Measurements from ENCODE around the gene GOLGA1. TPM values are rescaled to one million over a fixed set of nuclear protein-coding genes. Genes with fewer than 3 reads are reported as not detected.
"Not testable (repeated sequence)": the region's sequence is repeated elsewhere in the genome, so short reads cannot be mapped to it uniquely, and the experiment has no call there.

The GOLGA1 gene
- total RNA-seq, 1 donor from 2014 or later, result 11.0 TPM

DNA sequence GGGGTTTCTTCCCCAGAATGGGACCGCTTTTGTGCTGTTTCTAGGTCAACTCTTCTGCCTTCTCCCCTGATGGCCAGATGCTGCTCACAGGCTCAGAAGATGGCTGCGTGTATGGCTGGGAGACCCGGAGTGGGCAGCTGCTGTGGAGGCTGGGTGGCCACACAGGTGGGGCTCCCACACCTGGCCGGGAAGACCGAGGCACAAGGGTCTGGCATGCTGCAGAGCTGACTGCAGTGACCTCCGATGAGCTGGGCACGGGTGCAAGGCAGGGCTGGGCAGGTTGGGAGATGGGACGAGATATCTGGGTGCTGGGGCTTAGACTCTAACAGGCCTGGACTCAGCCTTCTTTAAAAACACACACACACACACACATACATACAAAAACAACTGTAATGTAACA is 86.7 kb downstream of the GOLGA1 start:
- H3K27me3 ChIP-seq (ENCODE audit: control insufficient read depth in 3 of 3, insufficient read depth in 3 of 3, low read length in 3 of 3), result no peaks in the 10 kb centered on the region
- peaks cover 24 to 27% (median 25%) of the 10 kb centered on the region in 3 donors for H3K36me3 ChIP-seq (ENCODE audit: control insufficient read depth in 3 of 3, insufficient read depth in 3 of 3, low read length in 3 of 3)
- H3K27ac ChIP-seq (ENCODE audit: low read depth, low read length), result no peak overlapping the region
- no peak overlapping the region for H3K9ac ChIP-seq (ENCODE audit: low read depth in 1 of 3, low read length in 3 of 3)
- no peak overlapping the region for H3K4me3 ChIP-seq (ENCODE audit: low read length in 3 of 3)
- no peaks in the 10 kb centered on the region for H3K9me3 ChIP-seq (ENCODE audit: control insufficient read depth in 3 of 3, low read length in 3 of 3)
- peaks cover 28 to 37% (median 35%) of the 10 kb centered on the region in 3 donors for H3K4me1 ChIP-seq (ENCODE audit: control insufficient read depth in 3 of 3, insufficient read depth in 3 of 3, low read length in 3 of 3)

DNA sequence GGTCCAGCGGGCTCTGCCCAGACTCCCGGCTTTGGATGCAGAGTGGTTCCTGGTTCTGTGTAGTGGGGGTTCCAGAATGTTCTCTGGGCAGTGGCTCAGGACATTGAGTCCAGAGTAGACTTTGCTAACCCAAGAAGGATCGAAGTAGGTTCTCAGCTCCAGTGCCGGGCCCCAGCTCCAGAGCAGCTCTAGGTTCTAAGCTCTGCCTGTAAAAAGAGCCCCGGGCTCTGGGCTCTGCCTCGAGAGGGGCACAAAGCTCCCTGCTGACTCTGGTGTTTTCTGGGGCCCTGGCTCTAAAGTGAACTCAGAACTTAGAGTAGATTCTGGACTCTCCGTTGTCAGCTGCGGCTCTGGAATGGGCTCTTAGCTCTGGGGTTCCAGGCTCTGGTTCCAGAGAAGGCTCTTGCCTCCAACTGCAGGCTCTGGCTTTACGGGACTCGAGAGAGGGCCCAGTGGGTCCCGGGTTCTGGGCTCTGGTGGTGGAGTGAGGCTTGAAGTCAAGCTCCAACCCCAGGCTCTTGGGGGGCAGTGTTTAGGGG is 87.2 kb downstream of the GOLGA1 start:
- H3K9me3 ChIP-seq (ENCODE audit: control insufficient read depth in 3 of 3, low read length in 3 of 3), result no peaks in the 10 kb centered on the region
- peak overlapping the region in 1 of 3 donors; percentile 75 for H3K4me3 ChIP-seq (ENCODE audit: low read length in 3 of 3)
- H3K27me3 ChIP-seq (ENCODE audit: control insufficient read depth in 3 of 3, insufficient read depth in 3 of 3, low read length in 3 of 3), result no peaks in the 10 kb centered on the region
- H3K27ac ChIP-seq (ENCODE audit: low read depth, low read length), result no peak overlapping the region
- H3K4me1 ChIP-seq (ENCODE audit: control insufficient read depth in 3 of 3, insufficient read depth in 3 of 3, low read length in 3 of 3), result peaks cover 23 to 32% (median 30%) of the 10 kb centered on the region in 3 donors
- H3K36me3 ChIP-seq (ENCODE audit: control insufficient read depth in 3 of 3, insufficient read depth in 3 of 3, low read length in 3 of 3), result peaks cover 19 to 23% (median 21%) of the 10 kb centered on the region in 3 donors
- peak overlapping the region; percentile 33 to 78 (median 61) for H3K9ac ChIP-seq (ENCODE audit: low read depth in 1 of 3, low read length in 3 of 3)

DNA sequence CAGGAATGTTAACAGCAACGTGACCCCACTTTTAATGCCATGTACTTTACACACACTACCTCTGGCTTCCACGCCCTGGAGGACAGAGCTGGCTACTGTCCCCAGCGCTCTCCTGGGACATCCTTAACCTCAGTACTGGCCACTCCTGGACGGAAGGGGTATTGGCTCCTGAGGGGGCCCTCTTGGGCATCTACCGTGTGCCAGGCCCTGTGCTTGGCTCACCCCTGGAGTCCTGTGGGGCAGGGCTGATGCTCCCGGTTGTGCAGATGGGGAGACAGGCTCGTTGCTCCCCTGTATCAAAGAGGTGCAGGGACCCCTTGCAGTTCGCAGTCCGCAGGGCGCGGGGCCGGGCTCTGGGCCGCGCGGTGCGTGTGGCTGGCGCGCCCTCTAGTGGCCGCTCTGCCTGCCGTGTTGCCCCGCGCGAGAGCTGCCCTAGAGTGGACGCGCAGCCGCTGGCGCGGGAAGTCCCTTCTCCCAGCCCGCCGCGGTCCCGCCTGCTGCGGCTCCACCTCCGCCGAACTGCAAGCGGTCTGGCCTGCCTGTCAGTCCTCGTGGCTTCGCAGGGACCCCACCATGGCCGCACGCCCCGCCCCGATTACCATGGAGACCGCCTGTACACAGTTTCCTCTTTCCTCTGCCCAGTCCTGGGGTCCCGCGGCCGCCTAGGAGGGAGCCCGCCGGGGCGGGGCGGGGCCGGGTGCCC is 87.9 kb downstream of the GOLGA1 start, which contains the start of gene WDR38:
TSS of gene WDR38 (plus strand) at position 632 of the 703 bp plus-strand sequence. CDS start 72 bp downstream, outside the sequence.
- H3K4me3 ChIP-seq (ENCODE audit: low read length in 3 of 3), result peak within 1 kb of the TSS; percentile 57 to 78 (median 75)
- H3K9me3 ChIP-seq (ENCODE audit: control insufficient read depth in 3 of 3, low read length in 3 of 3), result no peaks in the 10 kb centered on the region
- peak within 1 kb of the TSS; percentile 61 to 78 (median 66) for H3K9ac ChIP-seq (ENCODE audit: low read depth in 1 of 3, low read length in 3 of 3)
- H3K36me3 ChIP-seq (ENCODE audit: control insufficient read depth in 3 of 3, insufficient read depth in 3 of 3, low read length in 3 of 3), result peaks cover 12 to 16% (median 14%) of the 10 kb centered on the region in 3 donors
- peaks cover 21 to 26% (median 25%) of the 10 kb centered on the region in 3 donors for H3K4me1 ChIP-seq (ENCODE audit: control insufficient read depth in 3 of 3, insufficient read depth in 3 of 3, low read length in 3 of 3)
- H3K27ac ChIP-seq (ENCODE audit: low read depth, low read length), result peak within 1 kb of the TSS; percentile 73
- no peaks in the 10 kb centered on the region for H3K27me3 ChIP-seq (ENCODE audit: control insufficient read depth in 3 of 3, insufficient read depth in 3 of 3, low read length in 3 of 3)

DNA sequence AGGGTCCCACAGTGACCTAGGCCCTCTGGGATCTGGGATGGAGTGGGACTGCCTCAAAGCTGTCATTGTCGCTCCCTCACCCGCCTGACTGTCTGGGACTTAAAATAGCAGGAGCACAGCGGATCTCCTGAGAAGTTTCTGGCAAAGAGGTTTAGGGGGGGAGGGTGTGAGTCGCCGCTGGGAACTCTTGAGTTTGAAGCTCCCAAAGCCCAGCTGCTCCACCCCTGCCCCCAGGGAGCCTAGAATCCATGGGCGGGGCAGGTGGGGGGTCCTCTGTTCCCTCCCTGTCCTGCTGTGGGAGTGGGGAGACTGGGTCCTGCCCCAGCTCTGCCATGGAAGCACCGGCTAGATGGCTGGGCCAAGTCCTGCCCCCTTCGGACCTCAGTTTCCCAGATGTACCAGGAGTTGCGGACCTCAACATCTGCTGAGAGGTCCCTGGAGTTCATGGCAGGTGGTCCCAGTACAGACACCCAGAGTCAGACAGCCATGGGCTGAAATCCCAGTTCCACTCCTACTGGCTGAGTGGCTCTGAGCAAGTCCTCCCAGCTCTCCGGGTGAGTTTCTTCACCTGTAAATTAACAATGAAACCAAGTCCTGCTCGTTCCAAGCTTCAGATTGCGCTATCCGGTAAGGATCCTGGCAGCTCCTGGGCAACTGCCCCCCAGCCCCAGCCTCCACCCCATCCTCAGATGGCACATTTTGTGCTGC is 88.6 kb downstream of the GOLGA1 start:
- H3K9ac ChIP-seq (ENCODE audit: low read depth in 1 of 3, low read length in 3 of 3), result peak overlapping the region; percentile 54 to 78 (median 66)

DNA sequence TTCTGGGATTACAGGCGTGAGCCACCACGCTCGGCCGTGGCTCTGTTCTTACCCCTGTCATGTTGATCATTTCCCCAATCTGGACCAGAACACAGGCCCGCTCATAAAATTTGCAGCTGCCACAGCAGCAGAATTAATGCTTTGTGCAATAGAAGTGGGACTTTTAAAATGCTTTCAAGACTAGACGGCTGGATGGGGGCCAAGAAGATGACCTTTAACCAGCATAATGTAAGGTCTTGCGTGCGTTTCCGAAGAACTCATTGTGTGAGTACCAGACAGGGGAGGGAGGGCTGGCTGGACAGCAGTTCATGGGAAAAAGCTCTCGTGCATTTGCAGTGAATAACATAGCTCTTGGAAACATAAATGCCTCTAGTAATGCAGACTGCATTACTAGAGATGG is 91.1 kb downstream of the GOLGA1 start:
- H3K36me3 ChIP-seq (ENCODE audit: control insufficient read depth in 3 of 3, insufficient read depth in 3 of 3, low read length in 3 of 3), result no peaks in the 10 kb centered on the region
- no peak overlapping the region for H3K4me3 ChIP-seq (ENCODE audit: low read length in 3 of 3)
- H3K9me3 ChIP-seq (ENCODE audit: control insufficient read depth in 3 of 3, low read length in 3 of 3), result no peaks in the 10 kb centered on the region
- no peak overlapping the region for H3K27ac ChIP-seq (ENCODE audit: low read depth, low read length)
- H3K27me3 ChIP-seq (ENCODE audit: control insufficient read depth in 3 of 3, insufficient read depth in 3 of 3, low read length in 3 of 3), result no peaks in the 10 kb centered on the region
- H3K4me1 ChIP-seq (ENCODE audit: control insufficient read depth in 3 of 3, insufficient read depth in 3 of 3, low read length in 3 of 3), result peaks cover 21 to 26% (median 22%) of the 10 kb centered on the region in 3 donors
- no peak overlapping the region for H3K9ac ChIP-seq (ENCODE audit: low read depth in 1 of 3, low read length in 3 of 3)

More for the DNA sequence above, 88.6 kb downstream of the GOLGA1 start:
- Histone ChIP-seq H3K27me3 (ENCODE audit: control insufficient read depth in 3 of 3, insufficient read depth in 3 of 3, low read length in 3 of 3) (no peaks in the 10 kb centered on the region), H3K36me3 (ENCODE audit: control insufficient read depth in 3 of 3, insufficient read depth in 3 of 3, low read length in 3 of 3) (peaks cover 5 to 10% (median 7%) of the 10 kb centered on the region in 3 donors), H3K4me1 (ENCODE audit: control insufficient read depth in 3 of 3, insufficient read depth in 3 of 3, low read length in 3 of 3) (peaks cover 21 to 26% (median 22%) of the 10 kb centered on the region in 3 donors), H3K9me3 (ENCODE audit: control insufficient read depth in 3 of 3, low read length in 3 of 3) (no peaks in the 10 kb centered on the region), H3K27ac (ENCODE audit: low read depth, low read length) (peak overlapping the region; percentile 73), H3K4me3 (ENCODE audit: low read length in 3 of 3) (peak overlapping the region; percentile 57 to 78 (median 75))

DNA sequence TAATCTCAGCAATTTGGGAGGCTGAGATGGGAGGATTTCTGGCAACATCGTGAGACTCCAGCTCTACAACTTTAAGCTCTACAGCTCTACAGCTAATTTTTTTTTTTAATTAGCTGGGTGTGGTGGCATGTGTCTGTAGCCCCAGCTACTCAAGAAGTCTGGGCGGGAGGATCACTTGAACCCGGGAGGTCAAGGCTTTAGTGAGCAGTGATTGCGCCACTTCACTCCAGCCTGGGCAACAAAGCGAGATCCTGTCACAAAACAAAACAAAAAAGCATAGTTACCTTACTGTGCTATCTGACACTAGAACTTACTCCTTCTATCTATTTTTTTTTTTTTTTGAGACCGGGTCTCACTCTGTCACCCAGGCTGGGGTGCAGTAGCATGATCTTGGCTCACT is 93.9 kb downstream of the GOLGA1 start:
- Histone ChIP-seq H3K4me3 (ENCODE audit: low read length in 3 of 3) (no peak overlapping the region), H3K4me1 (ENCODE audit: control insufficient read depth in 3 of 3, insufficient read depth in 3 of 3, low read length in 3 of 3) (peaks cover 5 to 16% (median 6%) of the 10 kb centered on the region in 3 donors), H3K36me3 (ENCODE audit: control insufficient read depth in 3 of 3, insufficient read depth in 3 of 3, low read length in 3 of 3) (no peaks in the 10 kb centered on the region), H3K9me3 (ENCODE audit: control insufficient read depth in 3 of 3, low read length in 3 of 3) (no peaks in the 10 kb centered on the region), H3K27ac (ENCODE audit: low read depth, low read length) (no peak overlapping the region), H3K9ac (ENCODE audit: low read depth in 1 of 3, low read length in 3 of 3) (no peak overlapping the region), H3K27me3 (ENCODE audit: control insufficient read depth in 3 of 3, insufficient read depth in 3 of 3, low read length in 3 of 3) (no peaks in the 10 kb centered on the region)

DNA sequence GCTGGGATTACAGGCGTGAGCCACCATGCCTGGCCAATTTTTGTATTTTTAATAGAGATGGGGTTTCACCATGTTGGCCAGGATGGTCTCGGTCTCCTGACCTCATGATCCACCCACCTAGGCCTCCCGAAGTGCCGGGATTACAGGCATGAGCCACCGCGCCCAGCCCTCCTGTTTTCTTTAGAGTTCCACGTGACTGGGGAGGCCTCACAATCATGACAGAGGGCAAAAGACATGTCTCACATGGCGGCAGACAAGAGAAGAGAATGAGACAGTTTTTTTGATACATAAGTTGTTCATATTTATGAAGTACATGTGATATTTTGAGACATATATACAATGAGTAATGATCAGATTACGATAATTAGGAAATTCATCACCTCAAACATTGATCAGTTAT is 94.4 kb downstream of the GOLGA1 start:
- H3K36me3 ChIP-seq (ENCODE audit: control insufficient read depth in 3 of 3, insufficient read depth in 3 of 3, low read length in 3 of 3); H3K27me3 ChIP-seq (ENCODE audit: control insufficient read depth in 3 of 3, insufficient read depth in 3 of 3, low read length in 3 of 3); H3K4me3 ChIP-seq (ENCODE audit: low read length in 3 of 3); H3K9ac ChIP-seq (ENCODE audit: low read depth in 1 of 3, low read length in 3 of 3); H3K9me3 ChIP-seq (ENCODE audit: control insufficient read depth in 3 of 3, low read length in 3 of 3); H3K27ac ChIP-seq (ENCODE audit: low read depth, low read length): not testable (repeated sequence)
- H3K4me1 ChIP-seq (ENCODE audit: control insufficient read depth in 3 of 3, insufficient read depth in 3 of 3, low read length in 3 of 3), result peaks cover under 1 to 11% (median under 1%) of the 10 kb centered on the region in 3 donors

DNA sequence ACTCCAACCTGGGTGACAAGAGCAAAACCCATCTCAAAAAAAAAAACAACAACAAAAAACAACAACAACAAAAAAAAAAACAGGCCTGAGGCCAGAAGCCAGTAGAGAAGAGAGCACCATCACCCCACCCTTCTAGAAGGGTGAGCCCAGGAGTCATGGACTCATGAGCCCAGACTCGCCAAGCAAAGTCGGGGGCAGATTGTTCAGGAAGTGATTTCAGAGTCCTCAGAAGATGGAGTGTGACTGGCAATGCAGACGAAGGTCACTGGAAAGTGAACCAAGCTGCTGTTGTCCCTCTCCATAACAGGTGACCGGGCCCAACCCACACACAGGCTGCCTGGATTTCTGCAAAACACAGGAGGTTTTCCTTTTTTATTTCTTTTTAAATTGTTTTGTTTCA is 96.6 kb downstream of the GOLGA1 start:
- no peak overlapping the region for H3K4me3 ChIP-seq (ENCODE audit: low read length in 3 of 3)
- no peaks in the 10 kb centered on the region for H3K9me3 ChIP-seq (ENCODE audit: control insufficient read depth in 3 of 3, low read length in 3 of 3)
- H3K27ac ChIP-seq (ENCODE audit: low read depth, low read length), result no peak overlapping the region
- H3K9ac ChIP-seq (ENCODE audit: low read depth in 1 of 3, low read length in 3 of 3), result no peak overlapping the region
- H3K4me1 ChIP-seq (ENCODE audit: control insufficient read depth in 3 of 3, insufficient read depth in 3 of 3, low read length in 3 of 3), result peaks cover 14 to 17% (median 15%) of the 10 kb centered on the region in 3 donors
- H3K27me3 ChIP-seq (ENCODE audit: control insufficient read depth in 3 of 3, insufficient read depth in 3 of 3, low read length in 3 of 3), result no peaks in the 10 kb centered on the region
- H3K36me3 ChIP-seq (ENCODE audit: control insufficient read depth in 3 of 3, insufficient read depth in 3 of 3, low read length in 3 of 3), result no peaks in the 10 kb centered on the region

DNA sequence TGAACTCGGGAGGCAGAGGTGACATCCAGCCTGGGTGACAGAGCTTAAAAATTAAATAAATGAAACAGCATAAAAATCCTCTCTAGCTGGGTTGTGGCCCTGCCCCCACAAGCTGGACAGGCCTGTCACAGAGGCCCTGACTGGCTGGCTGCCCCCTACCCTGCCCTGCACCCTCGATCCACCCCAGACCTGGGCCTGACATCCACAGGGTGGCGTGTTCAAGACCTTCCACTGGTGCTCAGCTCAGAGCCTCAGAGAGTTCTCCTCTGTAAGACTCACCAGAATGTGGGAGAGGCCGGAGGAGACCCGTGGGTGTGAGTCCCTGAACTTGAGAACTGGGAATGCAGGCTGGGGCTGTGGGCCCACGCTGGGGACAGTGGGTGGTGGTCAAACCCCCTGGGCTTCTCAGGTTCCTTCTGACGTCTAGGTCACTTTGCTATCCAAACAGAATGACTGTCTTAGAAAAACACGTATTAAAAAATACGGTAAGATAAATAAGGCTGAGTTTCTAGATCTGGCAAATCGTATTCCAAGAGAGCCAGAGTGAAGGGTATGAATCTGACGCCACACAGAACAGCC is 97.3 kb downstream of the GOLGA1 start:
- Histone ChIP-seq H3K36me3 (ENCODE audit: control insufficient read depth in 3 of 3, insufficient read depth in 3 of 3, low read length in 3 of 3) (no peaks in the 10 kb centered on the region), H3K27ac (ENCODE audit: low read depth, low read length) (no peak overlapping the region), H3K4me3 (ENCODE audit: low read length in 3 of 3) (no peak overlapping the region), H3K9me3 (ENCODE audit: control insufficient read depth in 3 of 3, low read length in 3 of 3) (no peaks in the 10 kb centered on the region), H3K4me1 (ENCODE audit: control insufficient read depth in 3 of 3, insufficient read depth in 3 of 3, low read length in 3 of 3) (peaks cover 14 to 17% (median 15%) of the 10 kb centered on the region in 3 donors), H3K27me3 (ENCODE audit: control insufficient read depth in 3 of 3, insufficient read depth in 3 of 3, low read length in 3 of 3) (no peaks in the 10 kb centered on the region), H3K9ac (ENCODE audit: low read depth in 1 of 3, low read length in 3 of 3) (no peak overlapping the region)

Data from skeletal muscle tissue (tissue), 4 donors.